IMR-90 (cell line): ENCODE measurements around the gene TMEM231.

Source experiments
- CTCF ChIP-seq: conservative IDR thresholded peaks from 2 replicates; pipeline ENCODE4 v1.5.1; 2012; ENCODE audit warnings: mild to moderate bottlenecking, low read depth, low read length, improper control_type of control experiment
- MXI1 ChIP-seq: IDR thresholded peaks from 2 replicates; pipeline ENCODE4 v1.6.1; 2012; ENCODE audit warnings: low read depth, mild to moderate bottlenecking, low read length, moderate library complexity, borderline replicate concordance

GRCh38 chr16:75534560-75535205 lies 21.4 kb downstream of the TMEM231 start:
- TF ChIP-seq CTCF (no peak), MXI1 (no peak)
